ENCODE data around the gene COL27A1.

The COL27A1 gene

GRCh38 chr9:114122136-114123027 is 33.0 kb upstream of the COL27A1 start:
- Histone ChIP-seq H2BK5ac (ENCODE audit: low read depth, low read length, poor library complexity) (no peak overlapping the region), H4K8ac (ENCODE audit: low read depth, low read length) (no peak overlapping the region), H2BK120ac (ENCODE audit: insufficient read depth, low read length, poor library complexity) (no peak overlapping the region), H2AFZ (ENCODE audit: insufficient read depth, low read length, poor library complexity) (no peak overlapping the region), H3K23ac (ENCODE audit: low read length) (no peak overlapping the region), H2AK5ac (ENCODE audit: low read length) (no peak overlapping the region), H3K79me1 (ENCODE audit: low read length) (no peaks in the 10 kb centered on the region), H3K36me3 (ENCODE audit: control insufficient read depth in 1 of 2, insufficient read depth in 2 of 2, low read length in 2 of 2) (no peaks in the 10 kb centered on the region), H3K4me3 (ENCODE audit: low read depth, low read length) (no peak overlapping the region), H4K12ac (ENCODE audit: low read depth, low read length) (no peak overlapping the region), H3K9me3 (ENCODE audit: insufficient read depth, low read depth, low read length) (no peaks in the 10 kb centered on the region), H3K27ac (ENCODE audit: low read depth, low read length) (no peak overlapping the region), H4K91ac (ENCODE audit: low read depth, low read length) (no peak overlapping the region), H3K27me3 (ENCODE audit: insufficient read depth, low read length) (no peaks in the 10 kb centered on the region), H3K9ac (ENCODE audit: low read length) (no peak overlapping the region), H2BK12ac (ENCODE audit: low read length) (no peak overlapping the region), H3K14ac (ENCODE audit: low read length) (no peak overlapping the region), H3K4me2 (ENCODE audit: low read length) (no peak overlapping the region), H3K18ac (ENCODE audit: low read length) (no peak overlapping the region), H3K4me1 (ENCODE audit: control insufficient read depth in 1 of 2, insufficient read depth in 2 of 2, low read length in 2 of 2) (peaks cover 2 to 5% of the 10 kb centered on the region in 2 experiments), H3K4ac (ENCODE audit: low read depth, low read length) (no peak overlapping the region), H3K79me2 (ENCODE audit: control insufficient read depth, insufficient read depth, low read length, poor library complexity) (no peaks in the 10 kb centered on the region)
- no CpG with 5 or more reads among the region's 9 CpGs for WGBS (ENCODE audit: extremely low coverage, insufficient coverage, insufficient read length)
- DNase-seq, result no peak

- Histone ChIP-seq H2BK12ac (ENCODE audit: low read length) (no peak overlapping the region), H3K18ac (ENCODE audit: low read length) (no peak overlapping the region), H2BK120ac (ENCODE audit: insufficient read depth, low read length, poor library complexity) (no peak overlapping the region), H4K12ac (ENCODE audit: low read depth, low read length) (no peak overlapping the region), H3K4me3 (ENCODE audit: low read depth, low read length) (no peak overlapping the region), H3K14ac (ENCODE audit: low read length) (no peak overlapping the region), H2BK5ac (ENCODE audit: low read depth, low read length, poor library complexity) (no peak overlapping the region), H3K9me3 (ENCODE audit: insufficient read depth, low read depth, low read length) (no peaks in the 10 kb centered on the region), H3K4me1 (ENCODE audit: control insufficient read depth in 1 of 2, insufficient read depth in 2 of 2, low read length in 2 of 2) (peaks cover 2 to 5% of the 10 kb centered on the region in 2 experiments), H3K23ac (ENCODE audit: low read length) (no peak overlapping the region), H2AK5ac (ENCODE audit: low read length) (no peak overlapping the region), H3K4ac (ENCODE audit: low read depth, low read length) (no peak overlapping the region), H3K79me2 (ENCODE audit: control insufficient read depth, insufficient read depth, low read length, poor library complexity) (no peaks in the 10 kb centered on the region), H2AFZ (ENCODE audit: insufficient read depth, low read length, poor library complexity) (no peak overlapping the region), H4K91ac (ENCODE audit: low read depth, low read length) (no peak overlapping the region), H4K8ac (ENCODE audit: low read depth, low read length) (no peak overlapping the region), H3K9ac (ENCODE audit: low read length) (no peak overlapping the region), H3K4me2 (ENCODE audit: low read length) (no peak overlapping the region), H3K79me1 (ENCODE audit: low read length) (no peaks in the 10 kb centered on the region), H3K27me3 (ENCODE audit: insufficient read depth, low read length) (no peaks in the 10 kb centered on the region), H3K36me3 (ENCODE audit: control insufficient read depth in 1 of 2, insufficient read depth in 2 of 2, low read length in 2 of 2) (no peaks in the 10 kb centered on the region), H3K27ac (ENCODE audit: low read depth, low read length) (no peak overlapping the region)
- DNase-seq, result no peak
- WGBS (ENCODE audit: extremely low coverage, insufficient coverage, insufficient read length), result no CpG with 5 or more reads among the region's 9 CpGs
These were observed 32.0 kb upstream of the COL27A1 start for GRCh38 chr9:114123031-114123977.

GRCh38 chr9:114124138-114124537 is 31.2 kb upstream of the COL27A1 start:
- Histone ChIP-seq H2AK5ac (ENCODE audit: low read length) (no peak overlapping the region), H3K14ac (ENCODE audit: low read length) (no peak overlapping the region), H3K4me3 (ENCODE audit: low read depth, low read length) (no peak overlapping the region), H3K4me1 (ENCODE audit: control insufficient read depth in 1 of 2, insufficient read depth in 2 of 2, low read length in 2 of 2) (peaks cover 2 to 4% of the 10 kb centered on the region in 2 experiments), H4K91ac (ENCODE audit: low read depth, low read length) (no peak overlapping the region), H3K4ac (ENCODE audit: low read depth, low read length) (no peak overlapping the region), H3K23ac (ENCODE audit: low read length) (no peak overlapping the region), H2BK12ac (ENCODE audit: low read length) (no peak overlapping the region), H3K79me1 (ENCODE audit: low read length) (no peaks in the 10 kb centered on the region), H2BK5ac (ENCODE audit: low read depth, low read length, poor library complexity) (no peak overlapping the region), H4K12ac (ENCODE audit: low read depth, low read length) (no peak overlapping the region), H3K9me3 (ENCODE audit: insufficient read depth, low read depth, low read length) (no peaks in the 10 kb centered on the region), H3K27ac (ENCODE audit: low read depth, low read length) (no peak overlapping the region), H3K27me3 (ENCODE audit: insufficient read depth, low read length) (no peaks in the 10 kb centered on the region), H3K18ac (ENCODE audit: low read length) (no peak overlapping the region), H3K79me2 (ENCODE audit: control insufficient read depth, insufficient read depth, low read length, poor library complexity) (no peaks in the 10 kb centered on the region), H3K9ac (ENCODE audit: low read length) (no peak overlapping the region), H2BK120ac (ENCODE audit: insufficient read depth, low read length, poor library complexity) (no peak overlapping the region), H4K8ac (ENCODE audit: low read depth, low read length) (no peak overlapping the region), H3K36me3 (ENCODE audit: control insufficient read depth in 1 of 2, insufficient read depth in 2 of 2, low read length in 2 of 2) (no peaks in the 10 kb centered on the region), H2AFZ (ENCODE audit: insufficient read depth, low read length, poor library complexity) (no peak overlapping the region), H3K4me2 (ENCODE audit: low read length) (no peak overlapping the region)
- no CpG with 5 or more reads among the region's 1 CpG for WGBS (ENCODE audit: extremely low coverage, insufficient coverage, insufficient read length)
- no peak for DNase-seq

GRCh38 chr9:114124666-114125475 is 30.5 kb upstream of the COL27A1 start:
- no peaks in the 10 kb centered on the region for H3K27me3 ChIP-seq (ENCODE audit: insufficient read depth, low read length)
- no peak overlapping the region for H2AFZ ChIP-seq (ENCODE audit: insufficient read depth, low read length, poor library complexity)
- H3K4me3 ChIP-seq (ENCODE audit: low read depth, low read length), result no peak overlapping the region
- H3K4ac ChIP-seq (ENCODE audit: low read depth, low read length), result no peak overlapping the region
- no peak overlapping the region for H4K12ac ChIP-seq (ENCODE audit: low read depth, low read length)
- H2BK5ac ChIP-seq (ENCODE audit: low read depth, low read length, poor library complexity), result no peak overlapping the region
- no peak overlapping the region for H3K18ac ChIP-seq (ENCODE audit: low read length)
- no peaks in the 10 kb centered on the region for H3K4me1 ChIP-seq (ENCODE audit: control insufficient read depth in 1 of 2, insufficient read depth in 2 of 2, low read length in 2 of 2)
- no peak overlapping the region for H4K91ac ChIP-seq (ENCODE audit: low read depth, low read length)
- H2BK12ac ChIP-seq (ENCODE audit: low read length), result no peak overlapping the region
- no peaks in the 10 kb centered on the region for H3K79me2 ChIP-seq (ENCODE audit: control insufficient read depth, insufficient read depth, low read length, poor library complexity)
- H4K8ac ChIP-seq (ENCODE audit: low read depth, low read length), result no peak overlapping the region
- no peak overlapping the region for H3K23ac ChIP-seq (ENCODE audit: low read length)
- H3K79me1 ChIP-seq (ENCODE audit: low read length), result no peaks in the 10 kb centered on the region
- H2AK5ac ChIP-seq (ENCODE audit: low read length), result no peak overlapping the region
- no peak overlapping the region for H3K9ac ChIP-seq (ENCODE audit: low read length)
- WGBS (ENCODE audit: extremely low coverage, insufficient coverage, insufficient read length), result no CpG with 5 or more reads among the region's 13 CpGs
- no peak overlapping the region for H3K4me2 ChIP-seq (ENCODE audit: low read length)
- no peak for DNase-seq
- no peak overlapping the region for H2BK120ac ChIP-seq (ENCODE audit: insufficient read depth, low read length, poor library complexity)
- no peaks in the 10 kb centered on the region for H3K36me3 ChIP-seq (ENCODE audit: control insufficient read depth in 1 of 2, insufficient read depth in 2 of 2, low read length in 2 of 2)
- H3K27ac ChIP-seq (ENCODE audit: low read depth, low read length), result no peak overlapping the region
- H3K9me3 ChIP-seq (ENCODE audit: insufficient read depth, low read depth, low read length), result no peaks in the 10 kb centered on the region
- no peak overlapping the region for H3K14ac ChIP-seq (ENCODE audit: low read length)

All from trophoblast cell (in vitro differentiated cells and primary cell).